ENCODE data around the gene PDF.

- no peak for TF ChIP-seq POLR2A (IDR thresholded peaks at IDR 0.05)
- TF ChIP-seq CTCF (IDR thresholded peaks at IDR 0.05): peak; percentile 42 to 92 (median 54)
Observed at GRCh38 chr16:69310653-69311532, 19.5 kb downstream of the PDF start, which contains the start of gene VPS4A.

All from breast epithelium (tissue), 3 donors.